Stimulated activated naive CD4-positive, alpha-beta T cell (primary cell): ENCODE results near the gene CRKL.

Experiments
- DNase-seq, 6 experiments: peaks; one replicate each; lab custom pipeline; 2025; lab: John Stamatoyannopoulos, UW

The CRKL gene

DNA sequence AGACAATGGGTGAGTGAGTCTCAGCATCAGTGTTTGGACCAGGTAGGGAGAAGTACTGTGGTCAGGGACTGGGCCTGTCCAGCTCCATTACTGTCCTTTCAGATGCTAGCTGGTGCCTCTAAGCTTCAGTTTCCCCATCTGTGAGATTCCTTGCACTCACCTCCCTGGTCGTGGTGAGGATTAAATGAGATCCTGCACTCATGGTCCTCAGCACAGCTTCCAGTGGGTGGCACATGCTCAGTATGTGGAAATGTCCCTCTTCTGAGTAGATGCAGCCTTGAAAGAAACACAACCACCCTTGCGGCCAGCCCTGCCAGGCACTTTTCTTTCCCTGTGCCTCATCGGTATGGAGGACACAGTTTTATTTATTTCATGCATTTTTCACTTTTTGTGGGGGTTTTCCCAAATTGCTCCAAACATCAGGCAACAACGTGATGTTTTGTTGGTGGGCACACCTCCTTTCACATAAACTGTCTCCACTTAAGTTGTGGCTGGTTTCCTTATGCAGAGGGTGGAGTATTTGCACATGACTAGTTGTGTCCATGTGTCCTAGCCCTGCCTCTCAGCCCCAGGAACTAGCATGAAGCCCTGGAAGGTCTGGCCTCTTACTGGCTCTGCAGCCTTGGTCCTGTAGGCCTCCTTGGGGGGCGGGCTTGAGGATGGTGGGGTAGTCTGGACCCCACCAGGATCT, 66.0 kb downstream of the CRKL start:
- DNase-seq = no peak

DNA sequence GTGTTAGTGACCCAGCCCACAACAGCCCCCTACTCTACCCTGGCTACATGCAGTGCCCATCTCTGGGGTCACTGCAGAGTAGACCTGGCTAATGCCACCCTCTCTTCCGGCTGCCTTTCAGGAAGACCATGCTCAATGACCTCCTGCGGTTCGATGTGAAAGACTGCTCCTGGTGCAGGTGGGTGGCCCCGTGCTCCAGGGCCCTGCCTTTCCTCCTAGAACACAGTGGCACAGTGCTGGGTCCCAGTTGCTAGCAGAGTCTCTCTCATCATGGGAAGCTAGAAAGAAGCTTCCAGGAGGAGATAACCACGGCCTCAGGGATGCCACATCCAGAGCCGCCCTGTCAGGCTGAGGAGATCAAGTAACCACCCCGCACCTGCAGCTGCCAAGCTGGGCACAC, 68.5 kb downstream of the CRKL start:
- no peak for DNase-seq

DNA sequence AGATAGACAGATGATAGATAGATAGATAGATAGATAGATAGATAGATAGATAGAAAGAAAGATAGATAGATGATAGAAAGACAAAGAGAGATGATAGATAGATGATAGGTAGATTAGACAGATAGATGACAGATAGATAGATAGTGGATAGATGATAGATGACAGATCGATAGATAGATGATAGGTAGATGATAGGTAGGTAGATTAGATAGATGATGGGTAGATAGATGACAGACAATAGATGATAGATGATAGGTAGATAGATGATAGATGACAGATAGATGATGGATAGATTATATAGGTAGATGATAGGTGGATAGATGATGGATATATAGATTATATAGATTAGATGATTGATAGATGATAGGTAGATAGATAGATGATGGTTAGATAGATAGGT, 69.2 kb downstream of the CRKL start:
- no peak for DNase-seq

DNA sequence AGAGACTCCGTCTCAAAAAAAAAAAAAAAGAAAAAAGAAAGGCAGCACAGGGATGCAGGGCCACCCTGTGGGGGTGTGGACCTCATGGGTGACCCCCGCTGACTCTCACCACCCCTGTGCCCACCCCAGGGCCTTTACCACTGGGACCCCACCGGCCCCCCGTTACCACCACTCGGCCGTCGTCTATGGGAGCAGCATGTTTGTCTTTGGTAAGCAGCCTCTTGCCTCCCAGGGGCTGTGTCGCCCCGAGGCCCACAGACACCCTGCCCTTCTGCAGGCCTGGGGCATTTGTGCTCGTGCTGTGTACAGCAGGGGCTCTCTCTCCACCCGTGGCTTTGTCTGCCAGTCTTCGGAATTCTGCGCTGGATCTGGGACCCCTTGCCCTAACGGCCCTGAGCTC, 70.2 kb downstream of the CRKL start:
- no peak for DNase-seq

DNA sequence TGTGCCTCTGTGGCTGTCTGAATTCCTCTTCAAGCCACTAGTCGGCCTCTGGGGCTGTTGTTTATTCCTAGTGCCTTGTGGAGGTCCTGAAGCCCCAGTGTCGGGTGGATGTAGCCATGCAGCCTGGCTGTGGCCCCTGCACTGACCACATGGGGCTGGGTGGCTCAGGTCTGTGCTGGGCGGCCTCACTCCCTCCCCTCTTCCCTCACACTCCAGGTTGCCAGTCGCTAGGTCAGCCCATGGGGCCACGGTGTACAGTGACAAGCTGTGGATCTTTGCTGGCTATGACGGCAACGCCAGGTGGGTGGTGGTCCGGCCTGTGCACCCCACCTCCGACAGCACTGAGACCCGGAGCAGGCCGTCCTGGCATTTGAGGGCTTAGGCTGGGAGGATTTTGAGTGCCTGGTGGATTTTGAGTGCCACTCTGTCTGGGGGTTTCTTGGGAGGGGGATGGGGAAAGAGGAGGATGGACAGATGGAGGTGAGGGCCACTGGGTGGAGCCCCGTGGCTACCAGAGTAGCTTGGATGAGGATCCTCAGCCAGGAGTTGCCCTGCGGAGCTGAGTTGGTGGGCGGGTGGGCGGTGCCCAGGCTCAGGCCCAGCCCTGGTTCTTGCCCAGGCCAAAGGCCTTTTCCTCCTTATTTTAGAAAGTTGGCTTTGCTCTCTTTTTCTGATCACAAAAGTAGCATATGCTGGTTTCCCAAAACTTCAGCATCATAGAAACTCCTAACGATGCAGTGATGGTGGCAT, 71.5 kb downstream of the CRKL start:
- no peak for DNase-seq

DNA sequence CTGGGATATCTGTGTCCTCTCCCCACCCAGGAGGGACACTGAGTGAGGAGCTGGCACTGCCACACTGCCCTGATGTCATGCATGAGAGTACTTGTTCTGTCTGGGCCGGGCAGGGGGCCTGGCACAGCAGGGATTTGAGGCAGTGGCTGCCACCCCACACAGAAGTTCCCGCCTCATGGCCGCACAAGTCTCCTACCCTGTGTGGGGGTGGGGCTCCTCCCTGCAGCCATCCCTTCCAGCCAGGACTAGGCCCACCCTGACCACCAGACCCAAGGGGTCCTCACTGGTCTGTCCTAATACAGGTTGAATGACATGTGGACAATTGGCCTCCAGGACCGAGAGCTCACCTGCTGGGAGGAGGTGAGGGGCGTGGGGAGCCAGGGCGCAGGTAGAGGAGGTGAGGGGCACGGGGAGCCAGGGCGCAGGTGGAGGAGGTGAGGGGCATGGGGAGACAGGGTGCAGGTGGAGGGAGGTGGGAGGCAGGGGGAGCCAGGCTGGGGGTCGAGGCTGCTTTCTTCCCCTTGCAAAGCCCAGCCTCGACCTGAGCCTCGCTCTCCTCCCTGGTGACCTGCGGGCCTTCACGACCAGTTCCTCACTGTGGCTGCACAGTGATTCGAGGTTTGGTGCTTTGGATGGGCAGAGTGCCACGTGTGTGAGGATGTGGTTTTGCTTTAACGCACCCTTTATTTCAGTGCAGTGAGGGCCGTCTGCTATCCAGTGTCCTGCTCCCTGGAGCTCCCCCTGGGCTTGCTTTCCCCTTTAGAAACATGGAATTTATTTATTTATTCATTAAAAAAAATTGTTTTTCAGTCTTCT, 72.3 kb downstream of the CRKL start:
- no peak for DNase-seq

DNA sequence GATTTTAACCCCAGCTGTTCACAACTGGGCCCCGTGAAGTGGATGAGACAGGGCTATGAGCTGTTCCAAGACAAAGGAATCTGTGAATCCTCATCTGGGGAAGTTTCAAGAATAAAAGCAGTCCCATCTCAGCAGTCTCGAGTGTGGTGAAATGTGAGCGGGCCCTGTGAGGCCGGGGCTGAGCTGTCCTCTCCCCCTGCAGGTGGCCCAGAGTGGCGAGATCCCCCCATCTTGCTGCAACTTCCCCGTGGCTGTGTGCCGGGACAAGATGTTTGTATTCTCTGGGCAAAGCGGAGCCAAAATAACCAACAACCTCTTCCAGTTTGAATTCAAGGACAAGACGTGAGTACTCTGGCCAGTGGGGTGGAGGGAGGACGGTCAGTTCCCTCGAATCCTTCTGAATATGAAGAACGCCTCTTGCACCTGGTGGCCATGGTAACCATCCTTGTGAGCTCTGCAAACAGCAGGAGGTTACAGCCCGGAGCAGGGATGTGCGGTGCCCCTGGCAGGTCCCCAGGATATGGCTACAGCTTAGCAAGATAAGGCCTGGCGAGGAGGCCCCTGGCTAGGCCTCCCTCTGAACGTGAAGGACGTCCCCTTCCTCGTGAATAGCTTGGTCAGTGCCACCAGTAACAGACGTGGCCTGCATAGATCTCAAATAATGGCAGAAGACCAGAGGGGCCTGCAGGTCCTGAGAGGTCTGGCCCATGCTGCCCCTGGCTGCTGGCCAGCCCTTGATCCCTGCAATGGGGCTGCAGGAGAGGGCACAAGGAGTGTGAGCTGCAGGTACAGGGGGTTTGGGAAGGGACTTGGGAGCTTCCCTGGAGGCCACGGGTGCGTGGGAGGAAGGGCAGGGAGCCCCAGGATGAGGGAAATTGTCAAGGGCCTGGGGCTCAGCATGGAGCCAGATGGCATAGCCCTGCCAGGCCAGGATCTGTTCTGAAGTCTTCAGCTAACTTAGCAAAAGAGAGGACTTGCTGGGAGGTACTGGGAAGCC, 73.3 kb downstream of the CRKL start:
- DNase-seq = no peak

DNA sequence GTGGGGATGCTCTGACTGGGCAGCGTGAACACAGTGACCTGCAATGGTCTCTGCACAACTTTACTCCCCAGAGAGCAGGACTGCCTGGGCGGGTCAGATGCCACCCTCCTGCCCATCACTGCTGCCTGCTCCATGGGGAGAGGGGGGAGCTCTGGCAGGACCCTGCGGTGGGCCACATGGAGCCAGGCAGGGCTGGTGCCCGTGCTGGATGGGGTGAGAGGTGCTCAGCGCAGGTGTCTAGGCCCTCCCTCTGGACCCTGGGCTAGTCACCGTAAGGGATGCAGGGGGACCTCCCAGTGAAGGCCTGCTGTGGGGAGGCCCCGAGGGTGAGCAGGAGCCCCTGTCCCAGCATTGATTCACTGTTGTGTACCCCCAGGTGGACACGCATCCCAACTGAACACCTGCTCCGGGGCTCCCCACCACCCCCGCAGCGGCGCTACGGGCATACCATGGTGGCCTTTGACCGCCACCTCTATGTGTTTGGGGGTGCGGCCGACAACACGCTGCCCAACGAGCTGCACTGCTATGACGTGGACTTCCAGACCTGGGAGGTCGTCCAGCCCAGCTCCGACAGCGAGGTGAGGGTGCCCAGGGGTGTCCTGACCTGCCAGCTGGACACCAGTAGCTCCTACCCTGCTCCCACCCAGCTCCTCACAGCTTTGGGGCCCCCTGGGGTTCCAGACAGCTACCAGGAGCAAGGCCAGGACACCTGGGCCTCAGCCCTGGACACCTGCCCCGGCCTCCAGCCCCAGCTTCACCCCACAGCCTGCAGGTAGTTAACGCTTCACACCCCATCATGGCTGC, 74.2 kb downstream of the CRKL start:
- no peak for DNase-seq

DNA sequence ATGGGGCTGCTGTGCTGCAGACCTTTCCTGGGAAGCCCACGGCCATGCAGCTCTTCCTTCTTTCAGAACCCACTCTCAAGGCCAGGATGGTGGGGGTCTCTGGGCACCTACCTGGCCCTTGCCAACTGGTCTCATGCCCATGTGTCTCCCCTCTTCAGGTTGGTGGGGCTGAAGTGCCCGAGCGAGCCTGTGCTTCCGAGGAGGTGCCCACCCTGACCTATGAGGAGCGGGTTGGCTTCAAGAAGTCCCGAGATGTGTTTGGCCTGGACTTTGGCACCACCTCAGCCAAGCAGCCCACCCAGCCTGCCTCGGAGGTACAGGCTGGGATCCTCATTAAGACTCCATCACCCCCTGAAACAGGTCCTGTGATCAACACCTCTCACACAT, 74.8 kb downstream of the CRKL start:
- DNase-seq = no peak

DNA sequence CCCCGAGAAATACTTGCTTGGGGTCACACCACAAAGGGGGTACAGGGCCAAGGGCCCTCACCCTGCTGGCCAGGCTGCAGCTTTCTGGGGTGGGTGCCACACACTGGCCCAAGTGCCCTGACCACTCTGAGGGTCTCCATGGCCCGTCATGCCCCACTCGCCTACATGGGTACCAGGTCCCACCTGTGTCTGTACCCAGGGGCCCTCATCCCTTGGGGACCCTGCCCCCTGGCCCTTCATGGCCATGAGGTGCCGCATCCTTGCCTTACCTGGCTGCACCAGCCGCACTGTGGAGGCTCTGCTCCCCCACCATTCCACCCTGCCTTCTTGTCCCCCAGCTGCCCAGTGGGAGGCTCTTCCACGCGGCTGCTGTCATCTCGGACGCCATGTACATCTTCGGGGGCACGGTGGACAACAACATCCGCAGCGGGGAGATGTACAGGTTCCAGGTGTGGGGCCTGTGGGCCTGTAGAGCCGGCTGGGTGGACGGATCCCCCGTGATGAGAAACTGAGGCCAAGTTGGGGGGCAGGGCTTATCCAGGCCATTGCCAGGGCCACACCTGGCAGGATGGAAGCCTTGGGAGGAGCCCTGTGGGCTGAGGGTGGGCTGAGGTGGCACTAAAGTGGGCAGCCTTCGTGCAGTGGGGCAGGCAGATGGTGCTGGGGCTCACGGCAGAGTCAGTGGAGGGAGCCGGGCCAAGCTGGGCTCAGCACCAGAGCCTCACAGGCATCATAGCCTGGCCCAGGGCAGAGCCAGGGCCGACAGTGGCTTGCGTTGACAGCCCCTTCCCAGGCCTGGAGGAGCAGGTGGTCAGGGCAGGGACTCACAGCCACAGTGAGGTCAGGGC, 75.5 kb downstream of the CRKL start:
- DNase-seq = no peak

DNA sequence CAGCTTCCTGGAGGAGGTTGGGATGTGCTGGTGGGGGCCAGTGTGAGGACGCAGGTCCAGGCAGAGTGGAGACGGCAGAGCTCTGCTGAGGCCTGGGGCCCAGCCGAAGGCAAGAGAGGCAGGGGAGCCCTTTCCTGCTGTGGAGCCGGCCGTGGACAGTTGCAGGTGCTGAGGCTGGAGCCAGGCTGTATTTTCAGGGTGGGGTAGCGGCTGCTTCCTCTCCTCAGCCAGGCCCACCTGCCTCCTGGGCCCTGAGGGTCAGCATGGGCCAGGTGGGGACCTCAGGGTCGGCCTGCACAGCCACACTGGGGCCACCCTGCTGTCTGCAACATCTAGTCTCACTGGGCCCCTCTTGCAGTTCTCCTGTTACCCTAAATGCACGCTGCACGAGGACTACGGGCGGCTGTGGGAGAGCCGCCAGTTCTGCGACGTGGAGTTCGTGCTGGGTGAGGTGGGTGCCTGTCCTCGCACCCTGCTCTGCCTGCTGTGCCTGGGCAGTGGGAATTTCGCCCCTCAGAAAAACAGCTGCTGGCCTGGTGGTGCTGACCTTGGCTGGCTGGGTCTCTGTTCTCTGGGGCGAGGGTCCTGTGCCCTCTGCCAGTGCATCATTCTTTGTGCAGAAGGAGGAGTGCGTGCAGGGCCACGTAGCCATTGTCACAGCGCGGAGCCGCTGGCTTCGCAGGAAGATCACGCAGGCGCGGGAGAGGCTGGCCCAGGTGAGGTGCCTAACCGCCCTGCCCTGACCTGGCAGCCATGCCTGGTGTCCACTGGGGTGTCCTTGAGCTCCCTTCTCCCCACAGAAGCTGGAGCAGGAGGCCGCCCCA, 76.3 kb downstream of the CRKL start:
- DNase-seq = no peak

DNA sequence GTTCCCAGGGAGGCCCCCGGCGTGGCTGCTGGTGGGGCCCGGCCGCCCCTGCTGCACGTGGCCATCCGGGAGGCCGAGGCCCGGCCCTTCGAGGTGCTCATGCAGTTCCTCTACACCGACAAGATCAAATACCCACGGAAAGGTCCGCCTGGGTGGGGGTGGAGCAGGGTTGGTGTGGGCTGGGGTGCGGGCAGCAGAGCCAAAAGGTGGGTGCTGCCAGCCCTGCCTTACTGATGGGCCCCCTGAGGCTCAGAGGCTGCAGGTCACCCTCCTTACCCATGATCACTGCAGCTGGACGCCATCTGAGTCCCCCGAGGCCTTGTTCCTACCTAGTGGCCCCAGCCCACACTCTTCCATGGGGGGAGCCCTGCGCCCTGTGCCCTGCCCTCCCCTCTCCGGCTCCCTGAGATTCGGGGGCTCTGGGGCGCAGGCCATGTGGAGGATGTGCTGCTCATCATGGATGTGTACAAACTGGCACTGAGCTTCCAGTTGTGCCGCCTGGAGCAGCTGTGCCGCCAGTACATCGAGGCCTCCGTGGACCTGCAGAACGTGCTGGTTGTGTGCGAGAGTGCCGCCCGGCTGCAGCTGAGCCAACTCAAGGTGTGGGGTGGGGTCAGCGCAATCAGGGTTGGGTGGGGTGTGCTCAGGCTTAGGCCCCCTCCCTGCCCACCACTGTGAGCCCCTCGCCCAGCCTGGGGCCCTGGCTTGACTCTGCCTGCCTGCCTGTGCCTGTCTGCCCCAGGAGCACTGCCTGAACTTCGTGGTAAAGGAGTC, 77.1 kb downstream of the CRKL start:
- DNase-seq = no peak

DNA sequence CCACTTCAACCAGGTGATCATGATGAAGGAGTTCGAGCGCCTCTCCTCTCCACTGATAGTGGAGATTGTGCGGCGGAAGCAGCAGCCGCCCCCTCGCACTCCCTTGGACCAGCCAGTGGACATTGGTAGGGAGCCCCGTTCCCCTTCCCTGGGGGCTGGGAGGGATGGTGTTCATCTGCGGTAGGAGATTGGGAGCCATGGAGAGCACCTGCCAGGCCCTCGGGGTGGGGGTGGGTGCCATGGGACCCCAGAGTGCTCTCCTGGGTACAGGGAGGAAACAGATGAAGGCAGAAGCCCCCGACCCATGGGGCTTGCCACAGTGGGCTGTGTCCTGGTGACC, 77.7 kb downstream of the CRKL start:
- DNase-seq = no peak

DNA sequence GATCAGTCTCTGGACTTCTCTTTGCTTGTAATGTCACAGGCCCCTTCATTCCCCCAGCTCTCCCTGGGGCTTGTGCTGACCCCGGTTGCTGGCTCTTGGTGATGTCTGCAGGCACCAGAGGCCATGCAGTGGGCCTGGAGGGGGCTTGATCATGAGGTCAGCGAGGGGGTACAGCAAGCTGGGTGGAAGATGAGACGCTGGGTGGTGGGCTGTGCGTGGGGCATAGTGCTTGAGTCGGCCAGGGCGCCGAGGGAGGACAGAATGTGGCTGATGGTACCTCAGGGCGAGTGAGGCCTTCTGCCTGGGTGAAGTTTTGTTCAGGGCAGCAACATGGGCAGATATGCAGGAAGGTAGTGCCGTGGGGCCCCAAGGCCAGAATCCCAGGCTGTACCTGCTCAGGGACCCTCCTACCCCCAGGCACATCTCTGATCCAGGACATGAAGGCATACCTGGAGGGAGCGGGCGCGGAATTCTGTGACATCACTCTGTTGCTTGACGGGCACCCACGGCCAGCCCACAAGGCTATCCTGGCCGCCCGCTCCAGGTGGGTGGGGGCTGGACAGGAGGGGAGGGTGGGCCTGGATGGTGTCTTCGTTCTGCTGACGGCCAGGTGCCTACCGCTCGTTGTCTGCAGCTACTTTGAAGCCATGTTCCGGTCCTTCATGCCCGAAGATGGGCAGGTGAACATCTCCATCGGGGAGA, 78.3 kb downstream of the CRKL start:
- DNase-seq = no peak

DNA sequence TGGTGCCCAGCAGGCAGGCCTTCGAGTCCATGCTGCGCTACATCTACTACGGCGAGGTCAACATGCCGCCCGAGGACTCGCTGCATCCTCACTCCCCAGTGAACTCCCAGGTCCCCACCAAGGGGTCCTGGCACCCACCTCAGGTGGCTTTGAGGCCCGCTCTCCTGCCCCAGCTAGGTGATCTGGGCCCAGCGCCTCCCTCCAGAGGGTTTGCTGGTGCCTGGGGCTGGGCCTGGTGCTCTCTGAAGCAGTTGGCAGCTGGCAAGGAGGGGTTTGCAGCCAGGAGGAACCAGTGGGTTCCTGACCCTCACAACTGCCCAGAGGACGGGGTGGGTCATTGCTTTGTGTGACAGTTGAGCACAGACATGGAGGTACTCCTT, 78.8 kb downstream of the CRKL start:
- no peak for DNase-seq

DNA sequence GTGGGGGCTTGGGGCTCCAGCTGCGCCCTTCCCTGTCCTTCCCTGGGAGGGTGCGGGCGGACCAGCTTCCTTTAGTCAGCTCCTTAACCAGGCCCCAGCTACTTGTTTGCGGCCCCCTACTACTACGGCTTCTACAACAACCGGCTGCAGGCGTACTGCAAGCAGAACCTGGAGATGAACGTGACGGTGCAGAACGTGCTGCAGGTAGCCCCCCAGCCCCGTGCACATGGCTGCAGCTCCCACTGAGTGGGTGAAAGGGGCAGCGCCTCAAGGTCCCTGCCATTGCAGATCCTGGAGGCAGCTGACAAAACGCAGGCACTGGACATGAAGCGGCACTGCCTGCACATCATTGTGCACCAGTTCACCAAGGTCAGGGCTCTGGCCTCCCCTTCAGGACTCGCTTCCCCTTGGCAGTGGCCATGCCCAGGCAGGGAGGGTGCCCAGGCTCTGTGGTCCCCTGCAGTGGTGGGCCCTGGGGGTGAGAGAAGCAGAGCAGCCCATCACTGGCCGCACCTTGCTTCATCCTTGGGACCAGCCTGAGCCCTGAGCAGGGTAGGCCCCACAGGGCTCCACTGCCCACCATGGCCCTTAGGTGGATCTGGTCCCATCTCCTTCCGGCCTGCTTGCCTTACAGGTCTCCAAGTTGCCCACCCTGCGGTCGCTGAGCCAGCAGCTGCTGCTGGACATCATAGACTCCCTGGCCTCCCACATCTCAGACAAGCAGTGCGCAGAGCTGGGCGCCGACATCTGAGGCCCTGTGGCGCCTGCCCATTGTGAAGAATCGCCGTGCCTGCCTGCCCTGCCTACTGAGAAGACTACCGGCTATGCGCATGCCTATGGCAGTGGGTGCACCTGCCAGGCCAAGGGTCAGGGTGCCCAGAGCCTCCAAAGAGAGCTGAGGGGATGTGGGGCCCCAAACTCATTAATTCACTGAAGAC, 79.7 kb downstream of the CRKL start:
- no peak for DNase-seq
